ENCODE results near the gene IFNL1. TPM values are rescaled to one million over a fixed set of nuclear protein-coding genes. Genes with fewer than 3 reads are reported as not detected.
"Not testable (repeated sequence)": the region's sequence is repeated elsewhere in the genome, so short reads cannot be mapped to it uniquely, and the experiment has no call there.

Gene IFNL1
- total RNA-seq, 1 donor from 2014 or later = not detected

- no peaks in the 10 kb centered on the region for H3K27me3 Mint-ChIP-seq (ENCODE audit: unreplicated experiment)
- H3K36me3 Mint-ChIP-seq (ENCODE audit: unreplicated experiment) = no peaks in the 10 kb centered on the region
- no peak for DNase-seq
- no peak overlapping the region for H3K27ac Mint-ChIP-seq (ENCODE audit: unreplicated experiment)
- no peaks in the 10 kb centered on the region for H3K4me1 Mint-ChIP-seq (ENCODE audit: low read depth, unreplicated experiment)
- no peak overlapping the region for H3K4me3 Mint-ChIP-seq (ENCODE audit: unreplicated experiment)
- peaks cover 2% of the 10 kb centered on the region for H3K9me3 Mint-ChIP-seq (ENCODE audit: unreplicated experiment)
- TF ChIP-seq CTCF (IDR thresholded peaks at IDR 0.05; ENCODE audit: partially characterized antibody, unreplicated experiment) = no peak
Observed at GRCh38 chr19:39336483-39336882, 40.3 kb downstream of the IFNL1 start.

GRCh38 chr19:39339674-39340073 is 43.5 kb downstream of the IFNL1 start:
- no peak overlapping the region for H3K27ac Mint-ChIP-seq (ENCODE audit: unreplicated experiment)
- no peak for DNase-seq
- peaks cover 8% of the 10 kb centered on the region for H3K4me1 Mint-ChIP-seq (ENCODE audit: low read depth, unreplicated experiment)
- H3K9me3 Mint-ChIP-seq (ENCODE audit: unreplicated experiment) = peaks cover 4% of the 10 kb centered on the region
- peaks cover 6% of the 10 kb centered on the region for H3K27me3 Mint-ChIP-seq (ENCODE audit: unreplicated experiment)
- no peaks in the 10 kb centered on the region for H3K36me3 Mint-ChIP-seq (ENCODE audit: unreplicated experiment)
- TF ChIP-seq CTCF (IDR thresholded peaks at IDR 0.05; ENCODE audit: partially characterized antibody, unreplicated experiment) = no peak
- no peak overlapping the region for H3K4me3 Mint-ChIP-seq (ENCODE audit: unreplicated experiment)

GRCh38 chr19:39340156-39340555 is 43.9 kb downstream of the IFNL1 start:
- H3K27ac Mint-ChIP-seq (ENCODE audit: unreplicated experiment); H3K9me3 Mint-ChIP-seq (ENCODE audit: unreplicated experiment); H3K36me3 Mint-ChIP-seq (ENCODE audit: unreplicated experiment); H3K27me3 Mint-ChIP-seq (ENCODE audit: unreplicated experiment); H3K4me1 Mint-ChIP-seq (ENCODE audit: low read depth, unreplicated experiment); DNase-seq; H3K4me3 Mint-ChIP-seq (ENCODE audit: unreplicated experiment): not testable (repeated sequence)

GRCh38 chr19:39341129-39341718 is 45.0 kb downstream of the IFNL1 start:
- Mint-ChIP-seq H3K27ac (ENCODE audit: unreplicated experiment) (peak overlapping the region; percentile 77), H3K9me3 (ENCODE audit: unreplicated experiment) (peaks cover 4% of the 10 kb centered on the region), H3K36me3 (ENCODE audit: unreplicated experiment) (peaks cover 5% of the 10 kb centered on the region)

GRCh38 chr19:39341719-39342604 is 45.8 kb downstream of the IFNL1 start, which contains the start of gene SAMD4B:
SAMD4B (plus strand) TSS chr19:39342421; CDS start chr19:39356894, 14,473 bp downstream.
- peak; percentile 99 for DNase-seq
- Mint-ChIP-seq H3K27ac (ENCODE audit: unreplicated experiment) (peak within 1 kb of the TSS; percentile 77), H3K36me3 (ENCODE audit: unreplicated experiment) (peaks cover 5% of the 10 kb centered on the region), H3K4me1 (ENCODE audit: low read depth, unreplicated experiment) (peaks cover 11% of the 10 kb centered on the region), H3K27me3 (ENCODE audit: unreplicated experiment) (peaks cover 9% of the 10 kb centered on the region), H3K9me3 (ENCODE audit: unreplicated experiment) (peaks cover 4% of the 10 kb centered on the region), H3K4me3 (ENCODE audit: unreplicated experiment) (peak within 1 kb of the TSS; percentile 92)
- TF ChIP-seq CTCF (IDR thresholded peaks at IDR 0.05; ENCODE audit: partially characterized antibody, unreplicated experiment) = peak; percentile 65

More at GRCh38 chr19:39341129-39341718, 45.0 kb downstream of the IFNL1 start:
- DNase-seq = peak; percentile 27
- Mint-ChIP-seq H3K27me3 (ENCODE audit: unreplicated experiment) (peaks cover 9% of the 10 kb centered on the region), H3K4me1 (ENCODE audit: low read depth, unreplicated experiment) (peaks cover 11% of the 10 kb centered on the region), H3K4me3 (ENCODE audit: unreplicated experiment) (peak overlapping the region; percentile 92)
- no peak for TF ChIP-seq CTCF (IDR thresholded peaks at IDR 0.05; ENCODE audit: partially characterized antibody, unreplicated experiment)
